ENCODE measurements around the gene KRTAP12-1. TPM values are rescaled to one million over a fixed set of nuclear protein-coding genes. Genes with fewer than 3 reads are reported as not detected.

Gene KRTAP12-1
- total and polyA plus RNA-seq, 2 of the 8 experiments (the other 6 are each of a cell fraction or from before 2014, with no cell fraction given): 0.50 to 0.73 TPM

- TF ChIP-seq E2F6 (IDR thresholded peaks at IDR 0.05) (no peak; the same call in 1 of the 2 replicates), CEBPB (IDR thresholded peaks at IDR 0.05; ENCODE audit: low read depth, low read length) (no peak), HDAC6 (IDR thresholded peaks at IDR 0.05; ENCODE audit: low read depth, low read length) (no peak), MAX (IDR thresholded peaks at IDR 0.05) (peak; percentile 41; the same call in 1 of the 2 replicates), SP1 (IDR thresholded peaks at IDR 0.05; ENCODE audit: low read depth, low read length) (no peak), TCF12 (IDR thresholded peaks at IDR 0.05; ENCODE audit: low read depth, low read length) (no peak), SUZ12 (IDR thresholded peaks at IDR 0.05; ENCODE audit: low read length) (no peak), SP4 (IDR thresholded peaks at IDR 0.05; ENCODE audit: low read length) (no peak), BCL11A (IDR thresholded peaks at IDR 0.05; ENCODE audit: low read depth in 2 of 2, low read length in 2 of 2) (no peak), SIRT6 (IDR thresholded peaks at IDR 0.05; ENCODE audit: low read length) (no peak), CBX8 (IDR thresholded peaks at IDR 0.05; ENCODE audit: borderline replicate concordance, low read depth, low read length) (no peak), RAD21 (IDR thresholded peaks at IDR 0.05 in 1 of 2, conservative IDR thresholded peaks at IDR 0.05 in 1 of 2; ENCODE audit: low read depth in 2 of 2, low read length in 2 of 2) (no peak), FOSL1 (IDR thresholded peaks at IDR 0.05; ENCODE audit: insufficient read depth, low read depth, low read length) (no peak), JUN (IDR thresholded peaks at IDR 0.05; ENCODE audit: low read depth, low read length) (no peak), SIN3A (conservative IDR thresholded peaks at IDR 0.05 in 1 of 2, IDR thresholded peaks at IDR 0.05 in 1 of 2; ENCODE audit: low read depth in 1 of 2, low read length in 2 of 2) (no peak), ASH2L (IDR thresholded peaks at IDR 0.05; ENCODE audit: low read length) (no peak), GABPA (IDR thresholded peaks at IDR 0.05; ENCODE audit: borderline replicate concordance, insufficient read depth, low read length) (0 out of 2 replicates have a peak, but pooled peaks have one; percentile 30), TBP (IDR thresholded peaks at IDR 0.05; ENCODE audit: low read depth, low read length) (0 out of 2 replicates have a peak, but pooled peaks have one; percentile 9), KDM4A (IDR thresholded peaks at IDR 0.05; ENCODE audit: low read depth, low read length, severe bottlenecking) (no peak), RXRA (IDR thresholded peaks at IDR 0.05; ENCODE audit: insufficient read depth, low read depth, low read length) (no peak), GTF2F1 (IDR thresholded peaks at IDR 0.05; ENCODE audit: borderline replicate concordance, low read depth, low read length) (no peak), RBBP5 (IDR thresholded peaks at IDR 0.05; ENCODE audit: borderline replicate concordance, low read depth, low read length) (no peak), SP2 (IDR thresholded peaks at IDR 0.05; ENCODE audit: low read length) (no peak), YY1 (IDR thresholded peaks at IDR 0.05; ENCODE audit: low read depth, low read length) (no peak), EP300 (IDR thresholded peaks at IDR 0.05; ENCODE audit: borderline replicate concordance in 1 of 2, low read depth in 2 of 2, low read length in 2 of 2) (no peak)
Measured at GRCh38 chr21:44710756-44711326, 28.9 kb upstream of the KRTAP12-1 start (continued).

Data from H1 (cell line).